ENCODE data around the gene INPP1.

The INPP1 gene

GRCh38 chr2:190410166-190410565 is 66.8 kb downstream of the INPP1 start:
- no peak for DNase-seq

- DNase-seq: no peak
Measured at GRCh38 chr2:190412966-190413365, 69.6 kb downstream of the INPP1 start.

GRCh38 chr2:190413421-190413820 is 70.0 kb downstream of the INPP1 start:
- DNase-seq: no peak

GRCh38 chr2:190415251-190415650 is 71.9 kb downstream of the INPP1 start:
- no peak for DNase-seq

- no peak for DNase-seq
Measured at GRCh38 chr2:190415794-190416775, 72.7 kb downstream of the INPP1 start.

- DNase-seq: no peak
Measured at GRCh38 chr2:190417045-190417842, 73.9 kb downstream of the INPP1 start.

- DNase-seq: no peak
Measured at GRCh38 chr2:190418727-190419126, 75.3 kb downstream of the INPP1 start.

- DNase-seq: no peak
Measured at GRCh38 chr2:190420801-190421200, 77.4 kb downstream of the INPP1 start.
